ENCODE results near the gene IL31. TPM values are rescaled to one million over a fixed set of nuclear protein-coding genes. Genes with fewer than 3 reads are reported as not detected.

IL31 gene
- total RNA-seq, 1 experiment from 2014 or later, result not detected

DNA sequence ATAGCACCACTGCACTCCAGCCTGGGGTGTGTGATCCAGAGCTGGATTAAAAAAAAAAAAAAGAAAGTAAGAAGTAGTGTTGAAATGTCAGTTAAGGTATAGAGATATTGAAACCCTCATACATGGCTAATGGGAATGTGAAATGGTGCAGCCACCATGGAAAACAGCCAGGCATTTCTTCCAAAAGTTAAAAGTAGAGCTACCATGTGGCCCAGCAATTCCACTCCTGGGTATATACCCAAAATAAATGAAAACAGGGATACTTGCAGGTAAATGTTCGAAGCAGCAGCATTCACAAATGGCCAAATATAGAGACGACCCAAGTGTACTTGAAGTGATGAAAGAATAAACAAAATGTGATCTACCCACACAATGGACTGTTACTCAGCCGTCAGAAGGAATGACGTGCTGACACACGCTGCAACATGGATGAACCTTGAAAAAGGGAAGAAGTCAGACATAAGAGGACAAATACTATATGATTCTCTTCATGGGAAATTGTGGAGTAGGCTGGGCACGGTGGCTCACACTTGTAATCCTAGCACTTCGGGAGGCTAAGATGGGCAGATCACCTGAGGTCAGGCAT lies 15.2 kb downstream of the IL31 start:
- no peak for DNase-seq (ENCODE audit: low read depth)

DNA sequence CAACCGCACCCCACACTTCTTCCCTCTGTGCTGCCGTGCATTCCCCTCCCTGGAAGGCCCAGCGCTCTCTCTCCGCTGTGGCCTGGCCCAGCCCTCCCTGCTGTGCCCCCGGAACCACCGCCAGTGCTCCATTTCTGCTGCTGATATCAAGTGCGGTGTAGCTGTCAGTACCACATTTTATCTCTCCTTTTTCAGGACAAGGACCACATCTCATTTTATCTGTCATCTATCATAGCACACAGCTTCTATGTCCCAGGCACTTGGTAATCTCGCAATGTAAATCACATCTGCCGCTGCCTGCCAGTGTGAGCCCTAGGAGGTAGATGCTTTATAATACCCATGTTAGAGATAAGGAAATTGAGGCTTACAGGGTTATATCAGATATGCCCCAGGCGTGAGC lies 18.3 kb downstream of the IL31 start:
- no peak for DNase-seq (ENCODE audit: low read depth)

DNA sequence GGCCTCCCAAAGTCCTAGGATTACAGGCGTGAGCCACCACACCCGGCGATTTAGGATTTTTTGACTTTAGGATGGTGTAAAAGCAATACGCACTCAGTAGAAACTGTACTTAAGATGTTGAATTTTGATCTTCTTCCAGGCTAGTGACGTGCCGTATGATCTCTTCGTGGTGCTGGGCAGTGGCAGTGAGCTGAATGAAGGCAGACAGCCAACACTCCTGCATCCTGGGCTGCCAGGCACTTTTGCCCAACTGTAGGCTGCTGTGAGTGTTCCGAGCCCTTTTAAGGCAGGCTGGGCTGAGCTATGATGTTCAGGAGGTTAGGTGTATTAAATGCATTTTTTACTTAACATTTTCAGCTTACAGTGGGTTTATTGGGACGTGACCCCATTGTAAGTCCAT lies 21.3 kb downstream of the IL31 start:
- DNase-seq (ENCODE audit: low read depth), result no peak

DNA sequence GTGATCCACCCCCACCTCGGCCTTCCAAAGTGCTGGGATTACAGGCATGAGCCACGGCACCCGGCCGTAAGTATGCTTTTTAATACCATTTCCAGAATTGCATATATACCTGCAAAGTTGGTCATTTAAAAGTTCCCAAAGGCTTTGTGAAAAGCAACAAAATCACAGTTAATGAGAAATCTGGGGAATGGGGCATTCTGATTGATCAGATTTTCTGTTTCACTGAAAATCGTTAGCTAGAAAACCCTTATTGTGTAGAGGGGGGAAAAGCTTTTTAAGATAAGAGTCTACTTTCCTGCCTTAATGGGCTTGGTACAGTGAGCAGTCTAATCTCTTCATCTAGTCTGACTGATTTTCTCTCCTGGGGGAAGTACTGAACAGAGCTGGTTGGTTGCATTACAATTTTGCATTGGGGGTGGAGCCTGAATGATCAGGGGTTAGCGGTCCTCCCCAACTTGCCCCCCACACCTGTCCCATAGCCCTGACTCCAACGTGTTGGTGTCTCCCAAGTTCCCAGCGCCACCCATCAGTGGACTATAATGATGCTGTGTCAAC lies 23.8 kb downstream of the IL31 start:
- no peak for DNase-seq (ENCODE audit: low read depth)

DNA sequence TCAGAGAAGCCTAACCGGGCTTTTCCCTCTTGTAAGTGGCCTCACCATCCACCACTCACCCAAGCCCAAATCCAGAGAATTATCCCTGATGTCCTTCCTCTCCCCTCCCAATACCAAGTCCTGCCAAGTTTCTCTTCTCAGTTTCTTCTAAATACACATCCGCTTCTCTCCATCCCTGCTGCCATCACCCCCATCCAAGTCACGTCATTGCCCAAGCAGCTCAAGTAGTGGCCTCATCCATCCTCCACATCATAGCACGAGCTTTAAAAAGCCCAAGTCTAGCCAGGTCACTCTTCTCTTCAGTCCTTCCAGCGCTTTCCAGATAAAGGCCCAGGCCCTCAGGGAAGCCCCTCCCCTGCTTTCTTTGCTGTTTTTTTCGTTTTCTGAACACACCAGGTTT lies 25.4 kb downstream of the IL31 start:
- DNase-seq (ENCODE audit: low read depth), result no peak

DNA sequence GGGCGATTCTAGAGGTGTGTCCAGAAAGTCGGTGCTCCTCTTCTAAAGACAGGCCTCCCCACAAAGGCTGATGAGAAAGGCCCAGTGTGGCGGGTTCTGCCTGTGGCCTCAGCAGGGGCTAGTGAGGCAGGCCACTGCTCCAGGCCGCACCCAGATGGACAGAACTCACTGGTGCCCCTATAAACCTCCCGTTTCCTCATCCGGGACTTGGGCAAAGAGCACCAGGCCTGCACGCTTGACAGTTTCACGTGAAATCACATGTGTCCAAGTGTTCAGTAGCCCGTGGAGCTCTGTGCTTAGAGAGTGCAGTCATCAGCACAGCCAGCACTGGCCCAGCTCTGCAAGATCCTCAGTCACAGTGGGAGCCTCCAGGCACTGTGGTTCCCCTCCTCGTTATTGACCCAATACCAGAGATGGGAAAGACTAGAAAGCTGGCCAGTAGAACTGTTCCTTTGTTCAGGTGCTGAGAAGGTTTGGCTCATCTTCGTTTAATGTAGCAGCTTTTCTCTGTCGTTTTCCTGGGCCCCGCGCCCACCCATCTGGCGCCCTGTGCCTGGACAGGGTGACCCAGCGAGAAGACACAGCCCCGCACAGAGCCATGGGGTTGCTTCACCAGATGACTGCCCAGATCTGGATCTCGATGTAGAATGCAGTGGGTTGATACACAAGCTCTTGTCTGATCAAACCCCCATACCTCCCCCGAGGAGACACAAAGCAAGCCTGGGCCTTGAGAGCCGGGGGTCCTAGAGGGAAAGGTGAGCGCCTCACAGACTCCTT lies 26.3 kb downstream of the IL31 start:
- DNase-seq (ENCODE audit: low read depth), result no peak

DNA sequence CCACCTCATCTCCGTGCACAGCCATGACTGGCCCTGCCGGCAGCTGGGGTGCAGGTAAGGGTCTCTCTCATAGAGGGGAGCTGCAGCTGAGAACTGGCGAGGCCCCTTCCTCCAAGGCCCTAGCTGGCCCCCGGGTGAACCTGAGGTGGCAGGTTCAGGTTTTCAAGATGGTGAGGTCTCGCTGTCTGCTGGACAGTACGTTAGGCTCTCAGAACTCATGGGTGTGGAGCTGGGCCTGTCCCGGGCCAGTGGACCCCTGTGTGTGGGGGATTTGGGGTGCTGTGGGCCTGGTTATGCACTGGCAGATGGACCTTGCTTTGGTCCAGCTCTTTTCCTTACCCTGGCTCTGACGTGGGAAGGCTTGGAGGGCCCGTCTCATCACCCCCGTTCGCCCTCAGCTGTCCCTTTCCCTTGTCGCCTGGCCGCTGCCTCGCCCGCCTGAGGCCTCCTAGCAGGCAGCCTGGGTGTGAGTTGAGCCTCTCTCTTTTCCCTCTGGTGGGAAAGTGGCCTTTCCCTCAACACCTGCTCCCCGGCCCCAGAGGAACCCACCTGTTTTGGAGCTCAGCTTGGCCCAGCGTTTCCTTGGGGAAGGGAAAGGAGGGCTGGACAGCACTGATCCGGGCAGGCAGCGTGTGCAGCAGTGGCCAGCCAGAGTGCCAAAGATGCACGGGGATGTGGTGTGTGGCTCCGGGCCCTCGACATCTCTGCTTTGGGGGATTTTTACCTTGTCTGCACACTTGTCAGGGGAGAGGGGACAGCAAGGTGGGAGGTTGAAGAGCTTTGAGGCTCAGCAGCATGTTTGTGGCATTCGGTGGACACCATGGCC lies 28.3 kb downstream of the IL31 start:
- no peak for DNase-seq (ENCODE audit: low read depth)

DNA sequence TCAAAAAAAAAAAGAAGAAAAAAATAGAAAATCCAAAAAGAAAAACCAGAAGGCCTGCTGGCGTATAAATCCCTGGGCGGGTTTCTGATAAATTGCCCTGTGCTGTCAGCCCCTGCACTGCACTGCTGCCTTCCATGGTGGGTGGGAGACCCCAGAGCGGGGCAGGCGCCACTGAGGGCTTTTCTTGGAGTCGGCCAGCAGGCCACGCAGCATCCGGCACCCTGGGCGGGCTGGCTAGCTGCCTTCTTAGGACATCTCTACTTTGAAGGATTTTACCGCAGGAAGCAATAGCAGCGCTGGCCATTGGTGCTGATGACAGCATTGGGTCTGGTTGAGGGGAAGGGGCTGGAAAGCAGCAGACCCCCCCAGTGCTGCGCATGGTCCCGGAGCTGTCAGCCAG lies 29.1 kb downstream of the IL31 start:
- DNase-seq (ENCODE audit: low read depth), result no peak

DNA sequence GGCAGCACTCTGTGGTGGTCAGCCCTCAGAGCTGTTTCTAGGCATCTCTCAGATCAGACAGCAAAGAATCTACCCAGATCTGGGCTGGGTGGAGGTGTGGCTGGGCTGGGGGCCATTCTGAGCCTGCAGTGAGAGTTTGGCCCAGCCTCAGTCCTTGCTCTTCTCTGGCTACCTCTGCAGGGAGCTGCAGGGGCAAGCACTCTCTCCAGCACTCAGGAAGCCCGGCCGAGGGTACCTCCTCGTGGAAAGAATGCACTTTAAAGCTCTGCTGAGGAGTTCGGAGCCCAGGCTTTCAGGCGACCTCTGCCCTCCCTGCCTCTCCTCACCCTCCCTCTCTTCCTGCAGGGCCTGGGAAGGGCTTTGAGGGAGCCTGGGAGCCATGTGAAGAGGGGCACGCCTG lies 31.2 kb downstream of the IL31 start:
- DNase-seq (ENCODE audit: low read depth), result no peak

DNA sequence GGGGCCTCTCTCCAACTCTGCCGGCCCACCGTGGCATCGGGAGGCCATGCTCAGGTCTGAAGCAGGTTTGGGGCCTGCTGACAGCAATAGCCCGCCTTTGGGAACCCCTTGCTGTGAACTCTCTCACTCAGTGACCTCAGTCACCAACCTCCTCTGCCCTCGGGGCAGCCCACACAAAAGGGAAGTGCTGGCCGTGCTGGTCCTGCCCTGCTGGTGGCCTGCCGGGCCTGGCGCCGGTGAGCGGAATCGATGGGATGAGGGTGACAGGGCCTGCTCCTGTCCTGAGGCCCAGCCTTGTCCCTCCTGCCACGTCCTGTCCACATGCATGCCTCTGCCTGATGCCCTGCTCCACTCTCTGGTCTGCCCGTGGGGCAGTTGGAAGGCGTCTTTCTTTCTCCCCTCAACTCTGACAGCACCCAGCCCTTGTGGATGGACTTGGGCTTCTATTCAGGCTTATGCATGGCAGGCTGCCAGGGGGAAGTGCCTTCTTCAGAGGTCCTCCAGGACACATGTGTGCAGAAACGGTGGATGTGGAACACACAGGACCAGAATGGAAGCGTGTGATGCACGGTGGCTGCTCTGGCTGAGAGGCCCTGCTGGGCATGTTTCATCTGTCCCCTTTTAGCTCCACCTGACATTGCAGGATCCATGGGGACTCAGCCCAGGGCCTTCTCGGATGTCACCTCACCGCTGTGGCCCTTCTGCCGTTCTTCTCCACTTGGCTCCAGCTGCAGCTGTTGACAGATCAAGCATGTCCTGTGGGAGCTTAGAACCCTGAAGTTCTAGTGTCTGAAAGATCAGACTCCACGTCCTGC lies 31.9 kb downstream of the IL31 start:
- DNase-seq (ENCODE audit: low read depth), result no peak

DNA sequence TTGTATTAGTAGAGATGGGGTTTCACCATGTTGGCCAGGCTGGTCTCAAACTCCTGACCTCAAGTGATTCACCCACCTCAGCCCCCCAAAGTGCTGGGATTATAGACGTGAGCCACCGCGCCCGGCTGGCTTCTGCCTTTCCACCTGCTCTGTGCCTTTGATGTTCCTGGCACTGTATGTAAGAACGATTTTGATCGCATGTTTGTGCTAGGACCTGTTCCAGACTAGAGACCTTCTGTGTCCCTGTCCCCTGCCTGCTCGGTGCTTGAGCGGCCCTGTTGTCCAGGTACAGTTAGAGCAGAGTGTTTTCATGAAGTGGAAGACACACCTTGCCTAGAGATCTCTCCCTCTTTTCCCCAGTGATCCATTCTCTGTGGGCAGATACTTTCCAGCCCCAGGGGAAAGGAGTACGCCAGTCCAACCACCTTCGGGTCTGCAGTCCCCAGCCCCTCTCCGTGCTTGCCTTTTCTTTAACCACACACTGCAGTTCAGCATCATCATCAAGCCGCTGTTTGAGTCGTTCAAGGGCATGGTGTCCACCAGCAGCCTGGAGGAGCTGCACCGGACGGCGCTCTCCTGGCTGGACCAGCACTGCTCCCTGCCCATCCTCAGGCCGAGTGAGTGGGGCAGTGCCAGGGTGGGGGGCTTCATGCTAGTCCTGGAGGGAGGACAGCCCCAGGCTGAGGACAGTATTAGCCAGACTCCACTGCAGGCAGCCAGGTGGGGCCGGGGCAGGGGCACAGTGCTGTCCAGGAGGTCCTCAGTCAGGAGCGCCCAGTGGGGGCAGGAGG lies 33.4 kb downstream of the IL31 start:
- no peak for DNase-seq (ENCODE audit: low read depth)

DNA sequence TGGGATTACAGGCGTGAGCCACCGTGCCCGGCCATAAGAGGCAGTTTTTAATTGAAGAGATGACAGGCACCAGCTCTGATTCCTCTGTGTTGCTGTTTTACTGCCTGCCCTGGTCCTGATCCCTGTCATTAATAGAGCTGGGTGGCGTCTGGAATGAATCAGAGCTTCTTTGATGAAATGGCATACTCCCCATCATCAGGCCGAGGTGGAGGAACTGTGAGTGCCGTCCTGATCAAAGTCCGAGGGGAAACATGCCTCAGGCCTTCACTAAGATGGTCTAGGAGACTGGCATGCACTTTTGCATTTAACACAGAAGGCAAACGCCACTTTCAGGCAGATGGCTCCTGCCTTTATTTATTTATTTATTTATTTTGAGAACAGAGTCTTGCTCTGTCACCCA lies 34.1 kb downstream of the IL31 start:
- no peak for DNase-seq (ENCODE audit: low read depth)

DNA sequence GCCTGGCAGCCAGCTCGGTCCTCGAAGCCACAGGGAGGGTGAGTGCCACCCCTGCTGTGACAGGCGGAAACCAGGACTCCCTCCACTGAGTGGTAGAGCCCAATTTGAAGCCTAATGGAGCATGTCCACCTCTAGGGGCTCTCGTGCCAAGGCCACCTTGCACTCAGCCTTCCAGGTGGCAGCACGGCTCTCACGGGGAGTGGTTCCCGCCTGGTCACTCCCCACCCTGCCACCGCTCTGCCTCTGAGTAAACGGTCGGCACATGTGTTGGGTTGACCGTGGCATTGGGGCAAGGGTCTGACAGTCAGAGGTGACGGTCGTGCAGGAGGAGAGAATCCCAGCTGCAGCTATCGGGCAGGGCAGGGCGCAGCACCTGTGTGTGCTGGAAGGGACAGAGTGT lies 34.8 kb downstream of the IL31 start:
- no peak for DNase-seq (ENCODE audit: low read depth)

DNA sequence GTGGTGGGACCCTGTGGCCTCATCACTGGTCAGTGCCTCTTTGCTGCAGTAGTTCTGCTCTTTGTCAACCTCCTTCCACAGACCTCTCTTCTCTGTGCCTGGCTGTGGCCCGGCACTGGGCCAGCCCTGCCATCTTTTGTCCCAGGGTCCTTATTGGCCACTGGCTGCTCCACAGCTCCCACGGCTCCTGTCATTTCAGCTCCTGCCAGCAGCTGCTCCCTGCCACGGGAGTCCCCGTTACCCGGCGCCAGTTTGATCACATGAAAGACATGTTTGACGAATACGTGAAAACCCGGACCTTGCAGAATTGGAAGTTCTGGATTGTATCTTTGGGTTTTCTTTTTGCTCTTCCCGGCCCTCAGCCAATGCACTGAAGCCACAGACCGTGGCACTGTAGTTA lies 35.4 kb downstream of the IL31 start:
- no peak for DNase-seq (ENCODE audit: low read depth)

DNA sequence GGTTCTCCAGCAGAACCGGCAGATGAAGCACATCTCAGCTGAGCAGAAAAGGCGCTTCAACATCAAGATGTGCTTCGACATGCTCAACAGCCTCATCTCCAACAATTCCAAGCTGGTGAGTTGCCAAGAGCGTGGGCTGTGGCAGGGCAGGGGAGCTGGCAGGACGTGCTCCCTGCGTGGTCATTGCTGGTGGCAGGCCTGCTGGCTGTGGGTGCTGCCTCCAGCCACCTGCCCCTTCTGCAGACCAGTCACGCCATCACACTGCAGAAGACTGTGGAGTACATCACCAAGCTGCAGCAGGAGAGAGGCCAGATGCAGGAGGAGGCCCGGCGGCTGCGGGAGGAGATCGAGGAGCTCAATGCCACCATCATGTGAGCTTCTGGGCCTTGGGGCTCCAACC lies 35.8 kb downstream of the IL31 start:
- DNase-seq (ENCODE audit: low read depth), result no peak

DNA sequence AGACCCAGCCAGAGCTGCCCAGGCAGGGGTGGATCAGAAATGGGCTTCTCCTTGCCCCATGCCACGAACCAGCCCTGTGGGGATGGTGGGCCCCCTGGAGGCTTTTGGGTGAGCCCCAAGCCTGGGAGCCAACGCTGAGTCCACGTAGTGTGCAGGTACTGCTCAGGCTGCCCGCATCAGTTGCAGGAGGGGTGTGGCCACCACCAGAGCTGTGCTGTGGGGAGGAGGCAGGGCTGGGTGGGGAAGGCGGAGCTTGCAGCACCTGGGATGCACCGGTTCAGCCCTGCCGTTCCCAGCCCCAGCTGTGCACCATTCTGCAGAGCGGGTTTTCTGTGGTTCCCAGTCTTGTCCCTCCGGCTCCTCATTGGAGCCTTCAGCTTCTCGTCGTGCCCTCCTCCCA lies 36.3 kb downstream of the IL31 start:
- no peak for DNase-seq (ENCODE audit: low read depth)

DNA sequence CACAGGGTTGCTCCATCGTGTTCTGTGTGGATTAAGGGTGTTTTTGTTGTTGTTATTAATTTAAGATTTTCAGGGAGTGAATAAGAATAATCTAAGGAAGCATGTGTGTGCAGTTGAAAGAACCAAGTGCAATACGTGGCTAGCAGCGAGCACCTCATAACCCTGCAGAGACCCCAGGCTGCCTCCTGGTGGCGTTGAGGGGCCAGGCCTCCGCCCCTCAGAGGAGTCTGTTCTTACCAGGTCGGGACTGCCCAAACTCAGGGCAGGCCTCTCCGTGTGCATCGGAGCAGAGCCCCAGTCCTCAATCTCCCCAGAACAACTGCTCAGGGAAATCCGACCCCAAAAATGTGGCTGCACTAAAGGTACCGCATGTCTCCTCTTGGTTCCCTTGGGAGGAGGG lies 36.8 kb downstream of the IL31 start:
- DNase-seq (ENCODE audit: low read depth), result no peak

DNA sequence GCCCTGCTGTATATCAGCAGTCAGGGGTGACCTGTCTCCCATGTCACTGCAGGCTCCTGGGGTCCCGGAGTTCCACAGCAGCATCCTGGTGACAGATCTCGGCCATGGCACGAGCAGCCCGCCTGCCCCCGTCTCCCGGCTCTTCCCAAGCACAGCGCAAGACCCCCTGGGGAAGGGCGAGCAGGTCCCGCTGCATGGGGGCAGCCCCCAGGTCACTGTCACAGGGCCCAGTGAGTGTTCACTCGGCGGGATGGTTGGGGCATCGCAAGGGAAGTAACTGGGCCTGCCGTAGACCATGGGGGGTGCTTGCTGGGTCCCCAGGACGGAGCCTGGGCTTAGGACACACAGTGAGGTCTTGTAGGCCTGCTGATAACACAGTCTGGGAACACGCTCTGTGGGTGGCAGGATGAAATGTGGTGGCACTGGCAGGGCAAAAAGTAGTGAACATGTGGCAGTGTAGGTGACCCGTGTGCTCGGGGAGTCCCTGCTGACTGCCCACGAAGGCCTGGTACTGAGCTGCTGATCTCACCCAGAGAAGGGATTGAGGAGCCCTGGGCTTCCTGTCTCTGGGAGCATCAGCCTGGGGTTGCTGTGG lies 38.5 kb downstream of the IL31 start:
- no peak for DNase-seq (ENCODE audit: low read depth)

DNA sequence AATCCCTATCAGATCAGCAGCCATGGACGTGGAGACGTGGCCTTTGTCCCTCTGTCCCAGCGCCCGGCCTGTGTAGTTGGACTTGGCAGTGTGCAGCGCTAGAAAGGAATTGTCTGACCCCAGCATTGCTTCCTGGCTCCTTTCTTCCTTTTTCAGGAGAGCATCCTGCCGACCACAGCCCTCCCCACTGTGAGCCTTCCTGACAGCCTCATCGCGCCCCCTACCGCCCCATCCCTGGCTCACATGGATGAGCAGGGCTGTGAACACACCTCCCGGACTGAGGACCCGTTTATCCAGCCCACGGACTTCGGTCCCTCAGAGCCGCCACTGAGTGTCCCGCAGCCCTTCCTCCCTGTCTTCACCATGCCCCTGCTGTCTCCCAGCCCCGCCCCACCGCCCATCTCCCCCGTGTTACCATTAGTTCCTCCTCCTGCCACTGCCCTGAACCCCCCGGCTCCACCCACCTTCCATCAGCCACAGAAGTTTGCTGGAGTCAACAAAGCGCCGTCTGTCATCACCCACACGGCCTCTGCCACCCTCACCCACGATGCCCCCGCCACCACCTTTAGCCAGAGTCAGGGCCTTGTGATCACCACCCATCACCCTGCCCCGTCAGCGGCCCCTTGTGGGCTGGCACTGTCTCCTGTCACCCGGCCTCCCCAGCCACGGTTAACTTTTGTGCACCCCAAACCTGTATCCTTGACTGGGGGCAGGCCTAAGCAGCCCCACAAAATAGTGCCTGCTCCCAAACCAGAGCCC lies 40.6 kb downstream of the IL31 start:
- no peak for DNase-seq (ENCODE audit: low read depth)

DNA sequence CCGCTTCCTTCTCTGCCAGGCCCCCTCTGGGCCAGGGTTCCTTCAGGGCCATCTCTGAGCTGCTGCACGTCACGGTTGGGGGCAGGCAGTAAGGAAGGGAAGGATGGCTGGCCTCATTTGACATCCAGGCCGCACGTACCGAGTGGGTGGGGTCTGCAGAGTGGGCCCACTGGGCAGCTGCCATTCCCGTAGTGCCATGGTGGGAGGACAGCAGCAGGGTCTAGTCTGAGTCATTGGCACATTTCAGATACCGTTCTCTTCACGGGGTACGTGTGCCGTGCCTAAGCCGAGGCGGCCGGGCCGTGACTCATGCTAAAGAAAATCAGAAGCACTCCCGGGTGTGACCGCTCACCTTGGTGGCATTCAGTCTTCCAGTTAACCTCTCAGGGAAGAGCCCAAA lies 43.9 kb downstream of the IL31 start:
- peak; percentile 86 for DNase-seq (ENCODE audit: low read depth)

Measured in Daoy (cell line).